Suprapubic skin (tissue), 4 donors: ENCODE data around the gene MRAP2. TPM values are rescaled to one million over a fixed set of nuclear protein-coding genes. Genes with fewer than 3 reads are reported as not detected.
"Not testable (repeated sequence)": the region's sequence is repeated elsewhere in the genome, so short reads cannot be mapped to it uniquely, and the experiment has no call there.

Experiments
- DNase-seq, 2 donors: peaks; one replicate each; pipeline ENCODE4 v3.0.0-alpha.2; 2019; ENCODE audit warnings: low spot score in 2 of 2
- H3K27ac ChIP-seq: fragments of 200-600 bp; sonication (generic); one replicate; pipeline ENCODE4 v1.5.1; 2019
- H3K27me3 ChIP-seq: fragments of 200-600 bp; sonication (generic); one replicate; pipeline ENCODE4 v1.5.1; 2019
- H3K36me3 ChIP-seq: fragments of 200-600 bp; sonication (generic); one replicate; pipeline ENCODE4 v1.5.1; 2019
- H3K4me1 ChIP-seq: fragments of 200-600 bp; sonication (generic); one replicate; pipeline ENCODE4 v1.5.1; 2019
- H3K4me3 ChIP-seq: fragments of 200-600 bp; sonication (generic); one replicate; pipeline ENCODE4 v1.5.1; 2019; ENCODE audit warnings: mild to moderate bottlenecking
- H3K9me3 ChIP-seq: fragments of 200-600 bp; sonication (generic); one replicate; pipeline ENCODE4 v1.5.1; 2019
- CTCF ChIP-seq, 2 donors: fragments of 200-600 bp in 1 of 2; fragments of 450-650 bp in 1 of 2; sonication (generic) in 1 of 2; IDR thresholded peaks; one replicate each; pipeline ENCODE4 v1.5.1; 2016 to 2019; ENCODE audit warnings: antibody characterized with exemption in 2 of 2, mild to moderate bottlenecking in 1 of 2, moderate library complexity in 1 of 2
- EP300 ChIP-seq: sonication (generic); formaldehyde crosslinking; IDR thresholded peaks from one replicate; pipeline ENCODE4 v1.6.1; 2017; ENCODE audit warnings: antibody characterized with exemption
- POLR2A ChIP-seq, 2 donors: fragments of 450-650 bp; IDR thresholded peaks; one replicate each; pipeline ENCODE4 v1.6.1; 2017; ENCODE audit warnings: antibody characterized with exemption in 2 of 2, mild to moderate bottlenecking in 2 of 2, moderate library complexity in 2 of 2
- POLR2AphosphoS5 ChIP-seq, 3 donors: sonication (generic); formaldehyde crosslinking; IDR thresholded peaks; one replicate each; pipeline ENCODE4 v1.6.1; 2017; ENCODE audit warnings: antibody characterized with exemption in 3 of 3
- WGBS: methylation state at CpG from one replicate; pipeline ENCODE4 v1.1.5; 2018; 5-methylcytosine and 5-hydroxymethylcytosine counted together
- total RNA-seq, 4 donors: library from RNA; depleted of rRNA; stranded (reverse); fragments of >200 nt; gene quantifications; one replicate each; pipeline ENCODE4 v1.1.0, GENCODE V29; 2016

Gene MRAP2
- total RNA-seq, 4 donors from 2014 or later, result 1.2 to 2.8 (median 1.8) TPM

- no peak overlapping the region for H3K4me3 ChIP-seq
- no peaks in the 10 kb centered on the region for H3K4me1 ChIP-seq
- no peaks in the 10 kb centered on the region for H3K9me3 ChIP-seq
- H3K27ac ChIP-seq, result no peak overlapping the region
- H3K36me3 ChIP-seq, result no peaks in the 10 kb centered on the region
- DNase-seq, result no peak
- WGBS, result 88% methylated on average over 6 of the region's 6 CpGs
- no peaks in the 10 kb centered on the region for H3K27me3 ChIP-seq
- TF ChIP-seq POLR2AphosphoS5 (IDR thresholded peaks at IDR 0.05) (no peak), EP300 (no peak), CTCF (IDR thresholded peaks at IDR 0.05) (no peak), POLR2A (IDR thresholded peaks at IDR 0.05) (no peak)
Observed at GRCh38 chr6:84062519-84063154, 29.1 kb downstream of the MRAP2 start.

GRCh38 chr6:84065693-84066290 lies 32.2 kb downstream of the MRAP2 start:
- DNase-seq, result no peak
- TF ChIP-seq POLR2AphosphoS5 (IDR thresholded peaks at IDR 0.05) (no peak), CTCF (IDR thresholded peaks at IDR 0.05) (no peak), POLR2A (IDR thresholded peaks at IDR 0.05) (no peak), EP300 (no peak)
- Histone ChIP-seq H3K4me3 (no peak overlapping the region), H3K4me1 (no peaks in the 10 kb centered on the region), H3K27ac (no peak overlapping the region), H3K9me3 (no peaks in the 10 kb centered on the region), H3K36me3 (no peaks in the 10 kb centered on the region), H3K27me3 (no peaks in the 10 kb centered on the region)
- WGBS, result 57% methylated on average over 2 of the region's 2 CpGs

GRCh38 chr6:84066536-84066935 lies 33.0 kb downstream of the MRAP2 start:
- TF ChIP-seq EP300 (no peak), POLR2AphosphoS5 (IDR thresholded peaks at IDR 0.05) (no peak), POLR2A (IDR thresholded peaks at IDR 0.05) (no peak), CTCF (IDR thresholded peaks at IDR 0.05) (no peak)
- Histone ChIP-seq H3K9me3 (no peaks in the 10 kb centered on the region), H3K4me1 (no peaks in the 10 kb centered on the region), H3K27ac (no peak overlapping the region), H3K4me3 (no peak overlapping the region), H3K36me3 (no peaks in the 10 kb centered on the region), H3K27me3 (no peaks in the 10 kb centered on the region)
- no peak for DNase-seq
- 71% methylated on average over 3 of the region's 3 CpGs for WGBS

- not testable (repeated sequence) for H3K27ac ChIP-seq, DNase-seq, H3K27me3 ChIP-seq, H3K9me3 ChIP-seq, H3K4me3 ChIP-seq, H3K4me1 ChIP-seq, H3K36me3 ChIP-seq
- 94% methylated on average over 5 of the region's 5 CpGs for WGBS
Observed at GRCh38 chr6:84068873-84069272, 35.3 kb downstream of the MRAP2 start.

- no peak for DNase-seq
- no peaks in the 10 kb centered on the region for H3K4me1 ChIP-seq
- no peaks in the 10 kb centered on the region for H3K27me3 ChIP-seq
- H3K9me3 ChIP-seq, result no peaks in the 10 kb centered on the region
- H3K36me3 ChIP-seq, result no peaks in the 10 kb centered on the region
- no peak overlapping the region for H3K27ac ChIP-seq
- WGBS, result 87% methylated on average over 6 of the region's 7 CpGs
- H3K4me3 ChIP-seq, result no peak overlapping the region
- TF ChIP-seq EP300, result no peak
- TF ChIP-seq POLR2AphosphoS5 (IDR thresholded peaks at IDR 0.05), result no peak
- TF ChIP-seq CTCF (IDR thresholded peaks at IDR 0.05), result no peak
- no peak for TF ChIP-seq POLR2A (IDR thresholded peaks at IDR 0.05)
Observed at GRCh38 chr6:84072442-84072997, 38.9 kb downstream of the MRAP2 start.
